ENCODE data around the gene CD82. TPM values are rescaled to one million over a fixed set of nuclear protein-coding genes. Genes with fewer than 3 reads are reported as not detected.

CD82 gene
- polyA plus RNA-seq, 3 donors = 40.8 to 89.0 (median 43.0) TPM

DNA sequence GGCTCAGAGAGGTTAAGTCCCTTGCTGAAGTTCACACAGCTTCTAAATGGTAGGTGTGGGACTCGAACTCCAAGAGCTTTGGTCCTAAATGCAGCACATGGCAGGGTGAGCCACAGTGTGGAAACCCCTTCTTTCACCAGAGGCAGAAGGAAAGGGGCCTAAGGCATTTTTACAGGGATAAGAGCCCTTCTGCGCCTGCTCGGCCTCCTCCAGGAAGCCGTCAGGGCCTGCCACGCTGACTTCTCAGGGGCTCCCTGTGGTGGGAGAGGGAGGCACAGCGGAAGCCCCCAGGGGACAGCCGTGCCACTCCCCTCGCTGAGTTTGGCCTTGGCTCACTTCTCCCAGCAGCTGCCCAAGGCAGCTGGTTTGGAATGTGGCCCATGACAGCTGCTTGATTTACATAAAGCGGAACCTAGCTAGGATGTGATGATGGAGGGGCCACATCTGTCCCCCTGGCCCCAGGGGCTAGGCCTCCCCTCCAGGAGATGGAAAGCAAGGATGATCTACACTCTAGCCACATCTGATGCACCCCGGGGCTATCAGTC is 35.4 kb downstream of the CD82 start:
- H3K36me3 ChIP-seq (replicated peaks in 1 of 2; ENCODE audit: control insufficient read depth in 1 of 2, insufficient read depth in 2 of 2, low read length in 2 of 2) = peaks cover 28 to 84% of the 10 kb centered on the region in 2 donors
- Mint-ChIP-seq H3K27ac (peak overlapping the region in 1 of 7 donors; percentile 46), H3K4me1 (peaks cover 5% of the 10 kb centered on the region), H3K9me3 (no peaks in the 10 kb centered on the region), H3K4me3 (no peak overlapping the region), H3K27me3 (ENCODE audit: low read depth in 3 of 3) (no peaks in the 10 kb centered on the region), H3K36me3 (peaks cover 60 to 81% of the 10 kb centered on the region in 2 donors)
- H2AFZ ChIP-seq (ENCODE audit: insufficient read depth, low read depth, low read length, poor library complexity, severe bottlenecking) = no peak overlapping the region
- no peaks in the 10 kb centered on the region for H3K79me2 ChIP-seq (ENCODE audit: insufficient read depth, low read length)
- H3K27ac ChIP-seq (ENCODE audit: low read depth in 1 of 2, low read length in 2 of 2) = no peak overlapping the region
- intact Hi-C loops (cut with micrococcal nuclease) = no loop called here
- H3K9me3 ChIP-seq (replicated peaks in 1 of 2; ENCODE audit: control insufficient read depth in 1 of 2, insufficient read depth in 1 of 2, low read length in 2 of 2) = no peaks in the 10 kb centered on the region
- no peak overlapping the region for H3K4me3 ChIP-seq (replicated peaks in 1 of 3; ENCODE audit: low read depth in 2 of 3, low read length in 3 of 3)
- H3K4me1 ChIP-seq (ENCODE audit: control insufficient read depth in 1 of 2, insufficient read depth in 2 of 2, low read length in 2 of 2) = no peaks in the 10 kb centered on the region
- H3K4me2 ChIP-seq (replicated peaks; ENCODE audit: extremely low read depth, low read length, poor library complexity, severe bottlenecking) = no peak overlapping the region
- H3K9ac ChIP-seq (ENCODE audit: insufficient read depth, low read length, poor library complexity, severe bottlenecking) = no peak overlapping the region
- H4K20me1 ChIP-seq (ENCODE audit: insufficient read depth, low read length) = no peaks in the 10 kb centered on the region
- TF ChIP-seq CTCF (IDR thresholded peaks at IDR 0.05) = no peak
- H3K27me3 ChIP-seq (ENCODE audit: control insufficient read depth in 2 of 2, insufficient read depth in 2 of 2, low read length in 2 of 2) = no peaks in the 10 kb centered on the region
- DNase-seq = no peak
- 58% methylated on average over 8 of the region's 10 CpGs for WGBS (ENCODE audit: insufficient coverage)

- H3K4me3 ChIP-seq (replicated peaks in 1 of 3; ENCODE audit: low read depth in 2 of 3, low read length in 3 of 3) = no peak overlapping the region
- Mint-ChIP-seq H3K9me3 (no peaks in the 10 kb centered on the region), H3K27ac (peak overlapping the region in 2 of 7 donors; percentile 2 to 46), H3K36me3 (peaks cover 68 to 83% of the 10 kb centered on the region in 2 donors), H3K4me1 (peaks cover 4% of the 10 kb centered on the region), H3K27me3 (ENCODE audit: low read depth in 3 of 3) (no peaks in the 10 kb centered on the region), H3K4me3 (no peak overlapping the region)
- DNase-seq = no peak
- no peaks in the 10 kb centered on the region for H3K9me3 ChIP-seq (replicated peaks in 1 of 2; ENCODE audit: control insufficient read depth in 1 of 2, insufficient read depth in 1 of 2, low read length in 2 of 2)
- 100% methylated on average over 3 of the region's 14 CpGs for WGBS (ENCODE audit: insufficient coverage)
- H2AFZ ChIP-seq (ENCODE audit: insufficient read depth, low read depth, low read length, poor library complexity, severe bottlenecking) = no peak overlapping the region
- H3K27ac ChIP-seq (ENCODE audit: low read depth in 1 of 2, low read length in 2 of 2) = no peak overlapping the region
- peaks cover 36 to 84% of the 10 kb centered on the region in 2 donors for H3K36me3 ChIP-seq (replicated peaks in 1 of 2; ENCODE audit: control insufficient read depth in 1 of 2, insufficient read depth in 2 of 2, low read length in 2 of 2)
- no peaks in the 10 kb centered on the region for H4K20me1 ChIP-seq (ENCODE audit: insufficient read depth, low read length)
- no peak overlapping the region for H3K9ac ChIP-seq (ENCODE audit: insufficient read depth, low read length, poor library complexity, severe bottlenecking)
- H3K4me2 ChIP-seq (replicated peaks; ENCODE audit: extremely low read depth, low read length, poor library complexity, severe bottlenecking) = no peak overlapping the region
- H3K79me2 ChIP-seq (ENCODE audit: insufficient read depth, low read length) = no peaks in the 10 kb centered on the region
- TF ChIP-seq CTCF (IDR thresholded peaks at IDR 0.05) = no peak
- no peaks in the 10 kb centered on the region for H3K4me1 ChIP-seq (ENCODE audit: control insufficient read depth in 1 of 2, insufficient read depth in 2 of 2, low read length in 2 of 2)
- intact Hi-C loops (cut with micrococcal nuclease) = no loop called here
- no peaks in the 10 kb centered on the region for H3K27me3 ChIP-seq (ENCODE audit: control insufficient read depth in 2 of 2, insufficient read depth in 2 of 2, low read length in 2 of 2)
These were observed 36.3 kb downstream of the CD82 start for GRCh38 chr11:44601471-44602370.

Measured in CD14-positive monocyte (primary cell).